ENCODE results near the gene CHST8.
"Not testable (repeated sequence)": the region's sequence is repeated elsewhere in the genome, so short reads cannot be mapped to it uniquely, and the experiment has no call there.

The CHST8 gene

DNA sequence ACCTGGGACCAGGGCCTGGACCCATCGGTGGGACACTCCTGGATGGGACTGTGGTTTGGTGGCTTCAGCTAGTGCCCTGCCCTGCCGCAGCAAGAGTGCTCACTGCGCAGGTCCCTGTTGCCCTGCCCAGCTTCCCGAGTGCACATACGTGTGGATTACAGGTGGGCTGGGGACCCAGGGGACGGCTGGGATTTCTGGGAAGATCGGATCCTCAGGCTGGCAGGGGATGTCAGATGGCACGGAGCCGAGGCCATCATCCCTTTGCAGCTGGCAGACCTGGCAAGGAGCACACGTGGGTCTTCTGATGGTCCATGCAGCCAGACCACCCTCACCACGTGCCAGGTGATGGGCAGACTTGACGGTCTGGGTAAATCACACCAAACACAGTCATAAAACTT is 69.3 kb downstream of the CHST8 start:
- CTCF ChIA-PET = no interaction called here
- TF ChIP-seq, protein P1, sequence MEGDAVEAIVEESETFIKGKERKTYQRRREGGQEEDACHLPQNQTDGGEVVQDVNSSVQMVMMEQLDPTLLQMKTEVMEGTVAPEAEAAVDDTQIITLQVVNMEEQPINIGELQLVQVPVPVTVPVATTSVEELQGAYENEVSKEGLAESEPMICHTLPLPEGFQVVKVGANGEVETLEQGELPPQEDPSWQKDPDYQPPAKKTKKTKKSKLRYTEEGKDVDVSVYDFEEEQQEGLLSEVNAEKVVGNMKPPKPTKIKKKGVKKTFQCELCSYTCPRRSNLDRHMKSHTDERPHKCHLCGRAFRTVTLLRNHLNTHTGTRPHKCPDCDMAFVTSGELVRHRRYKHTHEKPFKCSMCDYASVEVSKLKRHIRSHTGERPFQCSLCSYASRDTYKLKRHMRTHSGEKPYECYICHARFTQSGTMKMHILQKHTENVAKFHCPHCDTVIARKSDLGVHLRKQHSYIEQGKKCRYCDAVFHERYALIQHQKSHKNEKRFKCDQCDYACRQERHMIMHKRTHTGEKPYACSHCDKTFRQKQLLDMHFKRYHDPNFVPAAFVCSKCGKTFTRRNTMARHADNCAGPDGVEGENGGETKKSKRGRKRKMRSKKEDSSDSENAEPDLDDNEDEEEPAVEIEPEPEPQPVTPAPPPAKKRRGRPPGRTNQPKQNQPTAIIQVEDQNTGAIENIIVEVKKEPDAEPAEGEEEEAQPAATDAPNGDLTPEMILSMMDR (conservative IDR thresholded peaks at IDR 0.05; ENCODE audit: low read depth) = no peak
- POLR2A ChIA-PET (ENCODE audit: low non-redundant PET) = no interaction called here
- DNase-seq (ENCODE audit: low spot score) = no peak
- no peak overlapping the region for H3K27ac ChIP-seq

DNA sequence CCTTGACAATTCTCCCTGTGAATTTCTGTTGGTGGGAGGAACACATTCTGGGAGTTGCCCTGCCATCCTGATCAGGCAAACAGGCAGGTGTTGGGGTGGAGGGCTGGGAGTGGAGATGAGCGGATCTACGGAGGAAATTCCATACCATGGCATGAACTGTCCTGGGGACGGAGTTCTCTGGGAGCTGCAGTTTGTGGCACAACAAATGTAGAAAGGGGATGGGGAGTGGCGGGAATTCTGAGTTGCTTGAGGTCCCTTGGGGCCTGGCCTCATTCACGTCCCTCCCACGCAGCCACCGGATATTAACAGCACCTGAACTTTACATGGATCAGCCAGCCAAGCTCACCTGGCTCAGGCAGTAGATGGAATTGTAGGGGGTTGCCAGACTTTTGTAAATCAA is 70.0 kb downstream of the CHST8 start:
- TF ChIP-seq, protein P1 (conservative IDR thresholded peaks at IDR 0.05; ENCODE audit: low read depth) = no peak
- POLR2A ChIA-PET (ENCODE audit: low non-redundant PET) = no interaction called here
- no peak for DNase-seq (ENCODE audit: low spot score)
- H3K27ac ChIP-seq = no peak overlapping the region
- CTCF ChIA-PET = no interaction called here

DNA sequence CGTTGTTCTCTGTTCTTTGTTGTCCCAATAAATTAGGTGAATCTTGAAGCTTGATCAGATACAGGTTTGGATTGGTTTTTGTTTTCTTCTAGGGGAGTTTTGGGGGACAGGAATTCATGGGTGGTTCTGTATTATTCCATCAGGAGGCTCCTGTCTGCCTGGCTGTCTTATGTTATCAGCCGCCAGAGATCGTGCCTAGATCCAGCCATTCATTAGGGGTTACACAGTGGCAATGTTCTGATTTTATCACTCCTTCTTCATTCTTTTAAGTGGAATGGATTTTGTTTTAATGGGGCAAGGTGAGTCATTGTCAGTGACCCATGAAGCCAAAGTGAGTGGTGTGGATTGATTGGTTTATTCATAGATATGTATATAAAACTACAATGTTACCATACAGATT is 71.9 kb downstream of the CHST8 start:
- no peak for DNase-seq (ENCODE audit: low spot score)
- CTCF ChIA-PET = no interaction called here
- H3K27ac ChIP-seq = no peak overlapping the region
- POLR2A ChIA-PET (ENCODE audit: low non-redundant PET) = no interaction called here
- TF ChIP-seq, protein P1 (conservative IDR thresholded peaks at IDR 0.05; ENCODE audit: low read depth) = no peak

DNA sequence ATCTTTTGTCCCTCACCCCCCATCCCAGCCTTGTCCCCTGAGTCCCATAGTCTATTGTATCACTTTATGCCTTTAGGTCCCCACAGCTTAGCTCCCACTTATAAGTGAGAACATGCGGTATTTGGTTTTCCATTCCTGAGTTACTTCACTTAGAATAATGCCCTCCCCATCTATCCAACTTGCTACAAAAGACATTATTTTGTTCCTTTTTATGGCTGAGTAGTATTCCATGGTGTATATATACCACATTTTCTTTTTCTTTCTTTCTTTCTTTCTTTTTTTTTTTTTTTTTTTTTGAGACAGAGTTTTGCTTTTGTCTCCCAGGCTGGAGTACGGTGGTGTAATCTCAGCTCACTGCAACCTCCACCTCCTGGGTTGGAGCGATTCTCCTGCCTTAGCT is 73.8 kb downstream of the CHST8 start:
- POLR2A ChIA-PET (ENCODE audit: low non-redundant PET); H3K27ac ChIP-seq; CTCF ChIA-PET; DNase-seq (ENCODE audit: low spot score): not testable (repeated sequence)

DNA sequence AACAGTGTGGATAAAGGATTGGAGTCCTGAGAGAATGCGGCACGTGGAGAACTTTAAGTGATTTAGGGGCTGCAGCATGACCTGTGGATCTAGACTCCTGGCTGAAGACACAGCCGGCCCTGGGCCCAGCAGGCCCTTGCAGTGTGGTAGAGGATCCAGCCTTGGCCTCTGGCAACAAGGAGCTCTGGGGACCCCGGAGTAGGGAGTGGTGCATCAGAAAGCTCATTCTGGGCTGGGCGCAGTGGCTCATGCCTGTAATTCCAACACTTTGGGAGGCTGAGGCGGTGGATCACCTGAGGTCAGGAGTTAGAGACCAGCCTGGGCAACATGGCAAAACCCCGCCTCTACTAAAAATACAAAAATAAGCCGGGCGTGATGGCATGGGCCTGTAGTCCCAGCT is 76.0 kb downstream of the CHST8 start:
- TF ChIP-seq, protein P1 (conservative IDR thresholded peaks at IDR 0.05; ENCODE audit: low read depth) = no peak
- no peak for DNase-seq (ENCODE audit: low spot score)
- ChIA-PET CTCF (interaction anchor here (0.7 kb wide), 1 partner anchor 70 kb away, joined by 4 read pairs; no protein-coding TSS in a partner anchor), POLR2A (ENCODE audit: low non-redundant PET) (no interaction called here)
- no peak overlapping the region for H3K27ac ChIP-seq

DNA sequence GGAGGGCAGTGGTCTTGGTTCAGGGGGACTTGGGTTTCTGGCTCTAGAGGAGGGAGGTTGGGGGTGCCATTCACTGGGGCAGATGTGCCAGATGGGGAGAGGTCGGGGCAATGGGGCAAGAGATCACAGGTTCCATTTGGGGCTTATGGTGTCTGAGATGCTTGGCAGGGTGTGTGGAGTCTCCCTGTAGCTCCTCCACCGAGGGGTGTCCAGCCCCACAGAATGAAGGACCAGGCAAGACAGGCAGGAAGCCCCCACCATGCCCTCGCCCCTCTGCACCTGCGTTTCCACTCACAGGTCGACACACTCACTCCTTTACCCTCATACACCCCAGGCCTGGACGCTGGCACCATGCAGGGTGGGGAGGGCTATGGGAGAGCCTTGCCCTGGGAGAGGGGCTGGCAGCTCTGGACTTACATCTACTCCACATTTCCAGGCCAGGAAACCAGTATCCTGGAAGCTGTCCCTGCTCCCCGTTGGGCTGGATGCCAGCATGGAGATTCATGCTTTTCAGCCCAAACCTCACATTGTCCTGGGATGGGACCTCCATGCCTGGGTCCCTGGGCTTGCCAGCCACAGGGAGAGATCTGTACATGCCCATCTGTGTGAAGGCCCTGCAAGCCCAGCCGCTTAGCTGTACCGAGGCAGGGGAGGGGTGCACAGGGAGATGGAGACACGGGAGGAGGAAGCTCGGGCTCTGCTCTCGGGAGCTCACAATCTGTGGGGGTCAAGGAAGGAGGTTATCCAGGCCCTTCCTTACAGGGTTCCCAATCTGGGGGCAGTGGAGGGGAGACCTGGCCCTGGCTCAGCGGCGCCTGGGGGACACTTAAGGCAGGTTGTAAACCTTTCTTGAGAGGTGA is 77.1 kb downstream of the CHST8 start:
- DNase-seq (ENCODE audit: low spot score) = no peak
- no peak overlapping the region for H3K27ac ChIP-seq
- ChIA-PET CTCF (no interaction called here), POLR2A (ENCODE audit: low non-redundant PET) (no interaction called here)
- TF ChIP-seq, protein P1 (conservative IDR thresholded peaks at IDR 0.05; ENCODE audit: low read depth) = no peak

DNA sequence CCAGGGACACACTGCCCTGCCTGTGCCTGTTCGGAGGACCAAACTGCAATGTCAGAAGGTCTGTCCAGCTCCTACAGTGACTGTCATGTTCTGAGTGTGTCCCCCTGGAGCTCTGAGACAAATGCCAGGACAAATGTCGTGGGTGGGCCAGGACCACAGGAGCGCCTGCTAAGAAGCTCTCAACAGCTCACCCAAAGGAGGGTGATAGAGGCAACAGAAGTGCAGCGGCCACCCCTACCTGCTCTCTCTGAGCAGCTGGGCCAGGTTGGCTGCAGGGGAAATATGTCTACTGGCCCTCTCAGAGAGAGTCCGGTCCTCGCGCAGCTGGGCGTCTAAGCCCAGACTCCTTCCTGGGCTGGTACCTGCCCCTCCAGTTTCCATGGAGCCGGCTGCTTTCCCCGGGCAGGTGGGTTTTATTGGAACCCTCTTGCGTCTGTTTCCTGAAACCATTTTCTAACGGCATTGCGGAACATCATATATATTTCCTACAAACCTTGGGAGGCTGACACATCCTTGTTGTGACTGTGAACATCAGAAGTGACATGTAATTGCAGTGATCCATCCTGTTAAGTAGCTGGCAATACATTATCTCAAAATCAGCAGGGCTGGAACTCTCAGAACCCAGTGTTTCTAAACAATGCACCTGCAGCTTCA is 78.1 kb downstream of the CHST8 start:
- CTCF ChIA-PET = no interaction called here
- TF ChIP-seq, protein P1 (conservative IDR thresholded peaks at IDR 0.05; ENCODE audit: low read depth) = no peak
- no peak overlapping the region for H3K27ac ChIP-seq
- DNase-seq (ENCODE audit: low spot score) = no peak
- POLR2A ChIA-PET (ENCODE audit: low non-redundant PET) = no interaction called here

All from RWPE1 (cell line).